ENCODE data around the gene AIRE. TPM values are rescaled to one million over a fixed set of nuclear protein-coding genes. Genes with fewer than 3 reads are reported as not detected.
A peak's percentile ranks its signal among the peaks of the same experiment; 100 is the strongest.

AIRE gene
- total RNA-seq, 1 donor from 2014 or later = 0.75 TPM

- H3K27ac ChIP-seq = no peak overlapping the region
- TF ChIP-seq CTCF (IDR thresholded peaks at IDR 0.05) = peak; percentile 61 to 84 (median 77)
- intact Hi-C loops (cut with DNase I) = no loop called here
Observed at GRCh38 chr21:44297525-44298290, 12.0 kb downstream of the AIRE start.

GRCh38 chr21:44298301-44298700 is 12.6 kb downstream of the AIRE start:
- H3K27me3 ChIP-seq = no peaks in the 10 kb centered on the region
- intact Hi-C loops (cut with DNase I) = no loop called here
- no peak for TF ChIP-seq CTCF (IDR thresholded peaks at IDR 0.05)
- no peak for DNase-seq (ENCODE audit: low spot score in 2 of 2)
- H3K4me3 ChIP-seq = no peak overlapping the region
- H3K27ac ChIP-seq = no peak overlapping the region
- H3K36me3 ChIP-seq = no peaks in the 10 kb centered on the region
- peaks cover 5 to 23% of the 10 kb centered on the region in 2 donors for H3K4me1 ChIP-seq
- H3K9me3 ChIP-seq = no peaks in the 10 kb centered on the region

More at GRCh38 chr21:44297525-44298290, 12.0 kb downstream of the AIRE start:
- DNase-seq (ENCODE audit: low spot score in 2 of 2) = peak; percentile 56 to 90
- peaks cover 5 to 23% of the 10 kb centered on the region in 2 donors for H3K4me1 ChIP-seq
- no peaks in the 10 kb centered on the region for H3K27me3 ChIP-seq
- no peaks in the 10 kb centered on the region for H3K36me3 ChIP-seq
- no peaks in the 10 kb centered on the region for H3K9me3 ChIP-seq
- H3K4me3 ChIP-seq = peak overlapping the region in 1 of 2 donors; percentile 11

GRCh38 chr21:44299085-44299457 is 13.4 kb downstream of the AIRE start:
- Histone ChIP-seq H3K27ac (peak overlapping the region; percentile 89 to 92), H3K9me3 (no peaks in the 10 kb centered on the region), H3K27me3 (no peaks in the 10 kb centered on the region), H3K4me1 (peaks cover 5 to 30% of the 10 kb centered on the region in 2 donors), H3K4me3 (peak overlapping the region; percentile 96 to 99), H3K36me3 (no peaks in the 10 kb centered on the region)
- intact Hi-C loops (cut with DNase I) = no loop called here
- no peak for TF ChIP-seq CTCF (IDR thresholded peaks at IDR 0.05)
- no peak for DNase-seq (ENCODE audit: low spot score in 2 of 2)

GRCh38 chr21:44299458-44300261 is 14.0 kb downstream of the AIRE start, which contains the start of gene PFKL:
TSS of gene PFKL (plus strand) at chr21:44300053. CDS start at chr21:44300106, 53 bp downstream.
- TF ChIP-seq CTCF (IDR thresholded peaks at IDR 0.05) = no peak
- Histone ChIP-seq H3K27me3 (no peaks in the 10 kb centered on the region), H3K4me1 (peaks cover 5 to 33% of the 10 kb centered on the region in 2 donors), H3K27ac (peak within 1 kb of the TSS; percentile 89 to 92), H3K9me3 (no peaks in the 10 kb centered on the region), H3K36me3 (no peaks in the 10 kb centered on the region), H3K4me3 (peak within 1 kb of the TSS; percentile 96 to 99)
- peak in 1 of 2 donors; percentile 81 for DNase-seq (ENCODE audit: low spot score in 2 of 2)
- intact Hi-C loops (cut with DNase I) = loop anchor here (2.0 kb wide), 1 partner anchor 39 kb away; the partner anchor contains the start of gene CFAP410

- Histone ChIP-seq H3K27me3 (no peaks in the 10 kb centered on the region), H3K4me1 (peaks cover 5 to 32% of the 10 kb centered on the region in 2 donors), H3K4me3 (peak overlapping the region; percentile 96 to 99), H3K27ac (peak overlapping the region; percentile 89 to 92), H3K36me3 (no peaks in the 10 kb centered on the region), H3K9me3 (no peaks in the 10 kb centered on the region)
- DNase-seq (ENCODE audit: low spot score in 2 of 2) = peak in 1 of 2 donors; percentile 85
- TF ChIP-seq CTCF (IDR thresholded peaks at IDR 0.05) = no peak
- intact Hi-C loops (cut with DNase I) = loop anchor here (2.0 kb wide), 1 partner anchor 38 kb away; the partner anchor contains the start of gene CFAP410
Observed at GRCh38 chr21:44300262-44300959, 14.7 kb downstream of the AIRE start.
